Astrocyte of the cerebellum (primary cell): ENCODE measurements around the gene DXO.
A peak's percentile ranks its signal among the peaks of the same experiment; 100 is the strongest.

Source experiments
- DNase-seq: peaks from one replicate; pipeline ENCODE4 v3.0.0-alpha.2; 2011; ENCODE audit warnings: low read depth
- H3K4me3 ChIP-seq: 2 replicates; pipeline ENCODE4 v1.5.1; 2011; ENCODE audit warnings: mild to moderate bottlenecking, low read depth, low read length, moderate library complexity
- in situ Hi-C: cut with HindIII; loops from 2 replicates; pipeline ENCODE4 v1.10.0; 2017; ENCODE audit warnings: low sequenced_read_pairs
- TF ChIP-seq, protein P1 (sequence below): IDR thresholded peaks from 2 replicates; pipeline ENCODE4 v1.5.1; 2012; ENCODE audit warnings: low read length, low read depth, moderate library complexity, mild to moderate bottlenecking; ENCODE audit errors: missing control alignments

Gene DXO

DNA sequence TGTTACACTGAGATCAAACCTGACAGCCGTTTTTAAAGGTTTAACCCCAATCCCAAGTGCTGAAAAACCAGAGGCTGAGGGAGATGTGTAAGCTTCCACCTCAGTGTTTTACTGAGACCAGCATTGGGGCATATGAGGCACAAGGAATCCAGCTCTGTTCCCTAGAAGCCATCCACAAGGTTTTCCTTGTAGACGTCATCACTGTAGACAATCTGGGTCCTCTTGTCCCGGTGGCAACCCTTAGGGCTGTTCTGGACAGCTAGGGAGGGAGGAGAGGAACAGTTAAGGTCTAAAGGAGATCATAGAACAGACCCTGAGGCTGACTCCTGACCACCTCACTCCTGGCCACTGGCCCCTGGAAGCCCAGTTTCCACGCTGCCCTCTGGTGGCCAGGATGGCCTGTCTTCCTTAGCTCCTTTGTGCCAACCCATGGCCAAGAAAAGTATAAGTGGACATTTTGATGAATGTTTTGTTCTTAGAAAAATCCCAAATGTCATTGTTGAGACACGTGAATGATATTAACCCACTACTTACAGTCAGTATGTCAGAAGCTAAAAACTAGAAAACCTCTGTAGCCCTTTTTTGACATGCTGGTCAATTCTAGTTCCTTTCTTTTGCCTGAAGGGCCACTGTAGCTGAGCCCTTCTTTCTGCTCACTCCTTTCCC is 19.7 kb downstream of the DXO start:
- TF ChIP-seq, protein P1, sequence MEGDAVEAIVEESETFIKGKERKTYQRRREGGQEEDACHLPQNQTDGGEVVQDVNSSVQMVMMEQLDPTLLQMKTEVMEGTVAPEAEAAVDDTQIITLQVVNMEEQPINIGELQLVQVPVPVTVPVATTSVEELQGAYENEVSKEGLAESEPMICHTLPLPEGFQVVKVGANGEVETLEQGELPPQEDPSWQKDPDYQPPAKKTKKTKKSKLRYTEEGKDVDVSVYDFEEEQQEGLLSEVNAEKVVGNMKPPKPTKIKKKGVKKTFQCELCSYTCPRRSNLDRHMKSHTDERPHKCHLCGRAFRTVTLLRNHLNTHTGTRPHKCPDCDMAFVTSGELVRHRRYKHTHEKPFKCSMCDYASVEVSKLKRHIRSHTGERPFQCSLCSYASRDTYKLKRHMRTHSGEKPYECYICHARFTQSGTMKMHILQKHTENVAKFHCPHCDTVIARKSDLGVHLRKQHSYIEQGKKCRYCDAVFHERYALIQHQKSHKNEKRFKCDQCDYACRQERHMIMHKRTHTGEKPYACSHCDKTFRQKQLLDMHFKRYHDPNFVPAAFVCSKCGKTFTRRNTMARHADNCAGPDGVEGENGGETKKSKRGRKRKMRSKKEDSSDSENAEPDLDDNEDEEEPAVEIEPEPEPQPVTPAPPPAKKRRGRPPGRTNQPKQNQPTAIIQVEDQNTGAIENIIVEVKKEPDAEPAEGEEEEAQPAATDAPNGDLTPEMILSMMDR, result peak; percentile 89
- DNase-seq, result peak; percentile 34
- in situ Hi-C loops, result no loop called here
- no peak overlapping the region for H3K4me3 ChIP-seq

DNA sequence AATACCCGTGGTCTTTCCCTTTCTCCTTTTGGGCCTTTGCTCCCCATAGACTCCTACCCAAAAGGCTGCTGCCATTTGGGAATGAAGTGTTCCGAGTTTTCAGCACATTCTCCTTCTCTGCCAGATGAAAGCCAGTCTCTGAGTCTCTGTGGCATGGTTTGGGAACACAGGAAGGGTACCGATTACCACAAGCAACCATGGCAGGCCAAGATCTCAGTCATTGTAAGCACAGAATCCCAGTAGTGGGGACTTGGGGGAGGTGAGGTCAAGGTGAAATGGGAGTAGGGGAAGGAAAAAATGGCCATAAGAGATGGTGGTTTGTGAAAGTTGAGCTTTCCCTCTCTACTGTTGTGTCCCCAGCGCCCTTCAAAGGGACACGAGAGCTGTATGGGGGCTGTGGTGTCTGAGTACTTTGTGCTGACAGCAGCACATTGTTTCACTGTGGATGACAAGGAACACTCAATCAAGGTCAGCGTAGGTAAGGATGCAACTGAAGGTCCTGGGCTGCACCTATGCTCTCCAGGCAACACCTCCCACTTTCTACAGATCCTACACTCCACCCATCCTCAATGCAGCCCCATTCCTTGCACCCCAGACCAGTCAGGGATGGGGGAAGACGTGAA is 21.9 kb downstream of the DXO start:
- in situ Hi-C loops, result no loop called here
- TF ChIP-seq, protein P1, result no peak
- no peak for DNase-seq
- no peak overlapping the region for H3K4me3 ChIP-seq

DNA sequence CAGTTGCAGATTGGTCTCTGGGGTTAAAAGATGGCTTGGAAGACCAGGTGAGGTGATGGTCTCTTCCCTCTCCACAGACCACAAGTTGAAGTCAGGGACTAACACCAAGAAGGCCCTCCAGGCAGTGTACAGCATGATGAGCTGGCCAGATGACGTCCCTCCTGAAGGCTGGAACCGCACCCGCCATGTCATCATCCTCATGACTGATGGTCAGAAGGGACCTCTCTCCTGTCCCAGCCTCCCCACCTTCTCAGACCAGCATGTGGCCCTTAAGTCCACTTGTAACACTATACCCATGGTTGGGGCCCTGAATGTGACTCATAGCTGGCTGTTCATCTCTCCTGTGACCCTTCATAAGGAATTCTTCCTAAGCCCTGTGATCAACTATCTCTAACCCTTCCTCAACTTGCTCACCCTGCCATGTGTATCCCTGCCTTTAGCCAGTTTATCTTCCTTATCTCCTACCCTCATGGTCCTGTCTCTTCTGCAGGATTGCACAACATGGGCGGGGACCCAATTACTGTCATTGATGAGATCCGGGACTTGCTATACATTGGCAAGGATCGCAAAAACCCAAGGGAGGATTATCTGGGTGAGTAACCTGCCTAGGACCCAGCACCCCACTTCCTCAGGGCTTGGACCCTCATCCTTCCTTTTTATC is 23.1 kb downstream of the DXO start:
- in situ Hi-C loops, result no loop called here
- TF ChIP-seq, protein P1, result no peak
- DNase-seq, result no peak
- H3K4me3 ChIP-seq, result no peak overlapping the region

DNA sequence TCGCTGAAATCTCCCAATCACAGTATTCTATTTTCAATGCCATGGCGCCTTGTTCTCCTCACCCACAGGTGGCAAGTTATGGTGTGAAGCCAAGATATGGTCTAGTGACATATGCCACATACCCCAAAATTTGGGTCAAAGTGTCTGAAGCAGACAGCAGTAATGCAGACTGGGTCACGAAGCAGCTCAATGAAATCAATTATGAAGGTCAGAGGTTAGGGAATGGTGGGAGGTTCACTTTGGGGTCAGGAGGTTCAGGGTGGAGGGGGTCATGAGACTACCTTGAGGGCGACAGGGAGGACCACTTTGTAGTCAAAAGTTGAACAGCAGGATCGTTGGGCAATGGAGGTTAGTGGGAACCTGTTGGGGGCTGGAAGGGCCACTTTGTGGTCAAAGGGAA is 23.6 kb downstream of the DXO start:
- no peak overlapping the region for H3K4me3 ChIP-seq
- TF ChIP-seq, protein P1, result no peak
- in situ Hi-C loops, result no loop called here
- DNase-seq, result no peak

DNA sequence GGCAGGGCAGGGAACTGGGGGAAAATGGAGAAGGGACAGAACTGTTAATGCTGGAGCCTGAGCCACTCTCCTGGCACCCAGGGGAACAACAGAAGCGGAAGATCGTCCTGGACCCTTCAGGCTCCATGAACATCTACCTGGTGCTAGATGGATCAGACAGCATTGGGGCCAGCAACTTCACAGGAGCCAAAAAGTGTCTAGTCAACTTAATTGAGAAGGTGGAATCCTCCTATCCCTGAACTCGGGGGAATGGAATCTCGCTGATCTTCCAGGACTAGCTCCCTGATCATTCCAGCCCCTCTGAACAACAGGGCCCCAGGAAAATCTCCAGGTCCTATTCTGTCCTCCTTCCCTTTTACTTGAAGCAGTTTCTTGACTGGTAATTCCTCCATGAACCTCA is 24.1 kb downstream of the DXO start:
- in situ Hi-C loops, result no loop called here
- TF ChIP-seq, protein P1, result no peak
- DNase-seq, result no peak
- no peak overlapping the region for H3K4me3 ChIP-seq

DNA sequence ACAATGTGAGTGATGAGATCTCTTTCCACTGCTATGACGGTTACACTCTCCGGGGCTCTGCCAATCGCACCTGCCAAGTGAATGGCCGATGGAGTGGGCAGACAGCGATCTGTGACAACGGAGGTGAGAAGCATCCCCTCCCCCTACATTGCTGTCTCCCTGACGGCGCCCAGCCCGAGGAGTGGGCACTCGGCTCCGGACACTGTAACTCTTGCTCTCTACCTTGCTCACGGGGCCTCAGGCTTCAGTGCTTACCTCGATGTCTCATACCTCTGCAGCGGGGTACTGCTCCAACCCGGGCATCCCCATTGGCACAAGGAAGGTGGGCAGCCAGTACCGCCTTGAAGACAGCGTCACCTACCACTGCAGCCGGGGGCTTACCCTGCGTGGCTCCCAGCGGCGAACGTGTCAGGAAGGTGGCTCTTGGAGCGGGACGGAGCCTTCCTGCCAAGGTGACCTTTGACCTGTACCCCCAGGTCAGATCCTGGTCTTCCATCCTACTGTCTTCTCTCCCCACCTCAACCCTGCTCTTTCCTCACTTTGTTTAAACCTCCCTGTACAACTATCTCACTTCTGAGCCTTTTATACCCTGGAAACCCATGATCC is 24.8 kb downstream of the DXO start:
- in situ Hi-C loops, result no loop called here
- DNase-seq, result no peak
- TF ChIP-seq, protein P1, result no peak
- H3K4me3 ChIP-seq, result no peak overlapping the region
